HG02571 (cell line): ENCODE data around the gene PCNX4.
A peak's percentile ranks its signal among the peaks of the same experiment; 100 is the strongest.

ENCODE experiments used
- ATAC-seq: cut with Tn5 transposase; IDR thresholded peaks from one replicate; pipeline ENCODE4 v1.9.1; 2021; ENCODE audit warnings: mild to moderate bottlenecking, moderate library complexity; ENCODE audit not compliant: unreplicated experiment

The PCNX4 gene

GRCh38 chr14:60171690-60172089, 80.0 kb downstream of the PCNX4 start:
- ATAC-seq, result no peak

GRCh38 chr14:60174352-60175254, 82.9 kb downstream of the PCNX4 start:
- no peak for ATAC-seq

- no peak for ATAC-seq
Observed at GRCh38 chr14:60175255-60175902, 83.7 kb downstream of the PCNX4 start.

GRCh38 chr14:60178164-60178563, 86.4 kb downstream of the PCNX4 start:
- no peak for ATAC-seq

GRCh38 chr14:60178820-60179219, 87.1 kb downstream of the PCNX4 start:
- no peak for ATAC-seq

GRCh38 chr14:60179431-60179869, 87.7 kb downstream of the PCNX4 start:
- ATAC-seq, result no peak

- ATAC-seq, result peak; percentile 15
Observed at GRCh38 chr14:60183138-60183537, 91.4 kb downstream of the PCNX4 start.

- ATAC-seq, result peak; percentile 42
Observed at GRCh38 chr14:60183741-60184140, 92.0 kb downstream of the PCNX4 start.

- peak; percentile 43 for ATAC-seq
Observed at GRCh38 chr14:60184146-60184904, 92.6 kb downstream of the PCNX4 start.

- ATAC-seq, result no peak
Observed at GRCh38 chr14:60184905-60185555, 93.3 kb downstream of the PCNX4 start.

GRCh38 chr14:60188115-60188514, 96.4 kb downstream of the PCNX4 start:
- no peak for ATAC-seq

- ATAC-seq, result no peak
Observed at GRCh38 chr14:60188696-60189095, 97.0 kb downstream of the PCNX4 start.

- ATAC-seq, result peak; percentile 53
Observed at GRCh38 chr14:60189923-60190840, 98.5 kb downstream of the PCNX4 start.

- peak; percentile 78 for ATAC-seq
Observed at GRCh38 chr14:60195179-60195810, 103.6 kb downstream of the PCNX4 start.

- ATAC-seq, result no peak
Observed at GRCh38 chr14:60196291-60196690, 104.6 kb downstream of the PCNX4 start.

- ATAC-seq, result no peak
Observed at GRCh38 chr14:60197629-60198303, 106.0 kb downstream of the PCNX4 start.

GRCh38 chr14:60199321-60199720, 107.6 kb downstream of the PCNX4 start:
- no peak for ATAC-seq

GRCh38 chr14:60204104-60204842, 112.5 kb downstream of the PCNX4 start:
- ATAC-seq, result peak; percentile 77
